Naive thymus-derived CD8-positive, alpha-beta T cell (primary cell): Measurements from ENCODE around the gene CD300LF. TPM values are rescaled to one million over a fixed set of nuclear protein-coding genes. Genes with fewer than 3 reads are reported as not detected.
A peak's percentile ranks its signal among the peaks of the same experiment; 100 is the strongest.

Source experiments
- ATAC-seq, 2 donors: fragments of 150-1000 bp; cut with Tn5 transposase in 1 of 2; sonication (Bioruptor Pico), chemical (Tn5 transposase) in 1 of 2; 1 replicate in 1 of 2; 2 replicates in 1 of 2; pipeline ENCODE4 v1.10.0; 2021; ENCODE audit warnings: mild to moderate bottlenecking in 2 of 2, moderate library complexity in 2 of 2
- POLR2A ChIA-PET: fragments of 350-600 bp; sonication (Branson Sonifier 250); formaldehyde crosslinking; loops from one replicate; lab custom pipeline; 2021; ENCODE audit warnings: antibody characterized with exemption; lab: Charles Lee
- DNase-seq, 10 donors: peaks; one replicate each; pipeline versions ENCODE4 v3.0.0 to v3.0.0-alpha.2; 2020 to 2022
- H3K27ac Mint-ChIP-seq, 10 donors: one replicate each; pipeline ENCODE4 v1.8.0; 2020 to 2022; ENCODE audit warnings: mild to moderate bottlenecking in 10 of 10, mixed read lengths in 10 of 10, moderate library complexity in 4 of 10, inconsistent platforms in 1 of 10
- H3K27me3 Mint-ChIP-seq, 5 donors: one replicate each; pipeline ENCODE4 v1.8.0; 2021 to 2022; ENCODE audit warnings: mixed read lengths in 5 of 5
- H3K36me3 Mint-ChIP-seq, 3 donors: one replicate each; pipeline ENCODE4 v1.8.0; 2020 to 2022; ENCODE audit warnings: mixed read lengths in 3 of 3, mild to moderate bottlenecking in 2 of 3, inconsistent platforms in 1 of 3
- H3K4me1 Mint-ChIP-seq, 4 donors: one replicate each; pipeline ENCODE4 v1.8.0; 2021 to 2022; ENCODE audit warnings: mixed read lengths in 4 of 4
- H3K4me3 Mint-ChIP-seq, 10 donors: one replicate each; pipeline ENCODE4 v1.8.0; 2020 to 2022; ENCODE audit warnings: mild to moderate bottlenecking in 10 of 10, mixed read lengths in 10 of 10, moderate library complexity in 6 of 10, inconsistent platforms in 1 of 10
- H3K9me3 Mint-ChIP-seq, 9 donors: one replicate each; pipeline ENCODE4 v1.8.0; 2020 to 2022; ENCODE audit warnings: mixed read lengths in 9 of 9, mild to moderate bottlenecking in 3 of 9, inconsistent platforms in 1 of 9, moderate library complexity in 1 of 9
- polyA plus RNA-seq, 3 donors: library from polyadenylated mRNA; unstranded; fragments of 300-500 nt; fragmentation: Illumina TruSeq; gene quantifications; one replicate each; pipeline ENCODE4 v1.2.3, GENCODE V29; 2021
- total RNA-seq, 8 experiments: library from RNA in 2 of 8; stranded (reverse) in 2 of 8; gene quantifications; one replicate each; pipeline ENCODE4 v1.2.3 and lab custom pipeline; 2021 to 2026

The CD300LF gene
- total and polyA plus RNA-seq, 5 experiments from 2014 or later, result 0.36 TPM; not detected in 4

DNA sequence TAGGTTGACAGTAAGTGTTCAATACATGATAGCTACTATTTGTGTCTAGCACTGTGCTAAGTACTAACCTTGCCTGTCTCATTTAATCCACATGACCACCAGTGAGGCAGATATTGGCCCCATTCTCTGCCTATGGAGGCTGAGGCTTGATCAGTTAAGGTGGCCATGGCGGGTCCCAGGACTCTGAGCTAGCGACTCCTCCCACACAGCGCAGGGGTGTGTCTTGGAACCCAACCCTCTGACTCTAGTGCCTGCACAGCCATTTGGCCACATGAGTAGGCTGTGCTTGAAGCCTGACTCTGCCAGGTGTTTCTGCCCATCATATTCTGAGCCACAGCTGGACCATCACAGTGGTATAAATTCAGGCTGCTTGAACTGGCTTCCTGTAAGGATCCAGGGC is 42.1 kb upstream of the CD300LF start:
- ATAC-seq (no peak), DNase-seq (no peak)

DNA sequence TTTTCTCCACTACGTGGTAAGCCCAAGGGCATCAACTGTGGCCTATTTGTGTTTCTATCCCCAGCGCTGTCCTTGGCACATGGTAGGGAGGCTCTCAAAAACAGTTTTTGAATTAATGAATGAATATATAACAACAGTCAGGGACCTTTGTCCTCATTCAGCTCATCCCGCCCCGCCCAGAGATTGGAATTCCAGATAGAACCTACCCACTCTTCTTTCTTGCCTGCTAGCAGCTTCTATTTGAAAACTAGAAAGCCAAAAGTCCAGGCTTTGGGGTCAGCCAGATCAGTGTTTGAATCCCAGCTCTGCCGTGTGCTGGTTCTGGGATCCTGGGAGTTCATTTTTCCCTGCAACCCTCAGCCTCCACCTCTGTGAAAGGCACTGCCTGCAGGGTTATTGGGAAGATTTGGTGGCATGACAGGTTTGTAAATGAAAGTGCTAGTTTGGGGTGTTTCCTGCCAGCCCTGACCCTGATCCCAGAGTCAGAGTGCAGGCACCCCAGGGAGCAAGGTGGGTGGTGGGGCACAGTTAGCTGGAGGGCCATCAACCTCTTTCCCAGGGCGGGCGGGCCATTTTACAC is 40.2 kb upstream of the CD300LF start:
- Mint-ChIP-seq H3K4me3 (peak overlapping the region; percentile 92 to 100 (median 98)), H3K4me1 (peaks cover 42 to 81% (median 74%) of the 10 kb centered on the region in 4 donors), H3K27ac (peak overlapping the region; percentile 71 to 97 (median 92)), H3K9me3 (no peaks in the 10 kb centered on the region), H3K36me3 (peaks cover 4 to 36% (median 8%) of the 10 kb centered on the region in 3 donors), H3K27me3 (no peaks in the 10 kb centered on the region)
- ATAC-seq (no peak), DNase-seq (no peak)
- POLR2A ChIA-PET, result interaction anchor here (0.6 to 13.2 kb wide), 4 partner anchors 8 to 528 kb away, joined by 3 to 200 read pairs (median 60); partner anchors contain the start of genes NAT9 and RAB37

More for the DNA sequence above, 42.1 kb upstream of the CD300LF start:
- Mint-ChIP-seq H3K27me3 (no peaks in the 10 kb centered on the region), H3K9me3 (no peaks in the 10 kb centered on the region), H3K4me3 (peak overlapping the region in 9 of 10 donors; percentile 28 to 99 (median 96)), H3K27ac (peak overlapping the region; percentile 52 to 97 (median 86)), H3K36me3 (peaks cover under 1 to 36% (median 5%) of the 10 kb centered on the region in 3 donors), H3K4me1 (peaks cover 53 to 96% (median 91%) of the 10 kb centered on the region in 4 donors)
- POLR2A ChIA-PET, result interaction anchor here (0.7 to 13.2 kb wide), 8 partner anchors 12 to 542 kb away, joined by 3 to 200 read pairs (median 4); partner anchors contain the start of genes NAT9 and RAB37

DNA sequence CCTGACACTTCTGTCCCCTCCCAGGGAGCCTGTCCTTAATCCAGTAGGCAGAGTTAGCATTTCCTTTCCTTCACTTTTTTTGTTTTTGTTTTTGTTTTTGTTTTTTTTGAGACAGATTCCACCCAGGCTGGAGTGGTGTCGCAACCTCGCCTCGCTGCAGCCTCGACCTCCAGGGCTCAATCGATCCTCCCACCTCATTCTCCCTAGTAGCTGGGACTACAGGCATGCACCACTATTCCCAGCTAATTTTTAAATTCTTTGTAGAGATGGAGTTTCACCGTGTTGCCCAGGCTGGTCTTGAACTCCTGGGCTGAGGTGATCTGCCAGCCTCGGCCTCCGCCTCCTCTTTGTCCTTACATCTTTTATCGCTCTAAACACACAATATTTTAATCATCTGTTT is 39.7 kb upstream of the CD300LF start:
- DNase-seq, result no peak
- Mint-ChIP-seq H3K4me1 (peaks cover 38 to 80% (median 73%) of the 10 kb centered on the region in 4 donors), H3K27ac (peak overlapping the region; percentile 71 to 97 (median 92)), H3K4me3 (peak overlapping the region; percentile 92 to 100 (median 98)), H3K36me3 (peaks cover 4 to 36% (median 8%) of the 10 kb centered on the region in 3 donors), H3K27me3 (no peaks in the 10 kb centered on the region), H3K9me3 (no peaks in the 10 kb centered on the region)
- no peak for ATAC-seq
- POLR2A ChIA-PET, result interaction anchor here (8.5 to 13.2 kb wide), 3 partner anchors 15 to 24 kb away, joined by 113 to 231 read pairs (median 200); partner anchors contain the start of genes NAT9 and RAB37

DNA sequence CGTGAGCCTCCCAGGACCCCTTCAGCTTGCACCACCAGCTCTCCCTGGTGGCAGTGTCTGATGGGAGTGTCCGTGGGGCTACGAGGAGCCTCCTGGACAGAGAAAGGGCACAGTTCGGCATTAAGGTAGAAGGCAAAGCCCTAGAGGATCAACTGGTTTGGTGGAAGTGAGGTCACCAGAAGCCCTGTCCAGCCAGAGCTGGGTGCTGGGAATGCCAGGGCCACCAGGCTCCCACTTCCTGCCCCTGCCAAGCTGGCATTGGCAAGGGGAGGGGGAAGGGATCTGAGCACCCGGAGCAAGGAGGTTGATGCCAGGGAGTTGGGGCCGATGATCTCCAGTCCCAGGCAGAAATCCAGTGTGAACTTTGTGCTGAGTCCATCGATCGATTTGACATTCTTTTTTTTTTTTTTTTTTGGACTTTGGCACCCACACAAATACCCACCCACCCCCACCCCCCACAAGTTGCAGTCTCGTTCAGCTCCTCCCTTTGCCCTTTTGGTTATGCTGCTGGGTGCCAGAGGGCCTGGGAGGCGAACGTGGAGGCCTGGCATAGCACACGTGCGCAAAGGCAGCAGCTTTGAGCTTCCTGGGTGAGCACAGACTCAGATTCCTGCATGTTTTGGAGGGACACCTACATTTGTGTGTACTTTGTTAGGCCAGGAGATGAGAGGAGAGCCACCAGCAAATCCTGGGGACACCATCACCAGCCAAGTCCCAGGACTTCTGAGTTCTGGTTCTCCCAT is 37.8 kb upstream of the CD300LF start:
- Mint-ChIP-seq H3K27me3 (no peaks in the 10 kb centered on the region), H3K9me3 (no peaks in the 10 kb centered on the region), H3K4me1 (peaks cover 39 to 82% (median 75%) of the 10 kb centered on the region in 4 donors), H3K36me3 (peaks cover 4 to 36% (median 8%) of the 10 kb centered on the region in 3 donors), H3K27ac (peak overlapping the region; percentile 87 to 97 (median 94)), H3K4me3 (peak overlapping the region; percentile 92 to 100 (median 98))
- DNase-seq (no peak), ATAC-seq (no peak)
- POLR2A ChIA-PET, result interaction anchor here (1.0 to 13.2 kb wide), 9 partner anchors 9 to 117 kb away, joined by 3 to 231 read pairs (median 23); partner anchors contain the start of genes NAT9 and RAB37

DNA sequence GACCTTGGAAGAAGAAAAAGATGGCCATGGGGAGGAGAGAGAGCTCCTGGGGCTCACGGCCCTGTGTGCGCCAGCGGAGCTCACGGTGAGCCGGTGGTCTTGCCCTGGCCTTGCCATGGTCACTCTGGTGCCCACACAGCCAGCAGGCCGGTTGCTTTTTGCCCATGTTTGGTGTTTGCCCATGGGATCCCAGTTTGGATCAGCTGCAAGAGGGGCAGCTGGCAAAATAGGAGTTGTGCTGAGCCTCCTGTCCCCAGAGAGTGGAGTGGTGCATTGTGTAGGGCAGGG is 37.3 kb upstream of the CD300LF start:
- Mint-ChIP-seq H3K27me3 (no peaks in the 10 kb centered on the region), H3K9me3 (no peaks in the 10 kb centered on the region), H3K4me3 (peak overlapping the region; percentile 92 to 100 (median 98)), H3K36me3 (peaks cover 4 to 31% (median 8%) of the 10 kb centered on the region in 3 donors), H3K4me1 (peaks cover 35 to 78% (median 70%) of the 10 kb centered on the region in 4 donors), H3K27ac (peak overlapping the region; percentile 87 to 97 (median 94))
- DNase-seq (no peak), ATAC-seq (no peak)
- POLR2A ChIA-PET, result interaction anchor here (1.0 to 13.2 kb wide), 11 partner anchors 8 to 123 kb away, joined by 3 to 231 read pairs (median 14); partner anchors contain the start of genes FDXR, NAT9 and RAB37

DNA sequence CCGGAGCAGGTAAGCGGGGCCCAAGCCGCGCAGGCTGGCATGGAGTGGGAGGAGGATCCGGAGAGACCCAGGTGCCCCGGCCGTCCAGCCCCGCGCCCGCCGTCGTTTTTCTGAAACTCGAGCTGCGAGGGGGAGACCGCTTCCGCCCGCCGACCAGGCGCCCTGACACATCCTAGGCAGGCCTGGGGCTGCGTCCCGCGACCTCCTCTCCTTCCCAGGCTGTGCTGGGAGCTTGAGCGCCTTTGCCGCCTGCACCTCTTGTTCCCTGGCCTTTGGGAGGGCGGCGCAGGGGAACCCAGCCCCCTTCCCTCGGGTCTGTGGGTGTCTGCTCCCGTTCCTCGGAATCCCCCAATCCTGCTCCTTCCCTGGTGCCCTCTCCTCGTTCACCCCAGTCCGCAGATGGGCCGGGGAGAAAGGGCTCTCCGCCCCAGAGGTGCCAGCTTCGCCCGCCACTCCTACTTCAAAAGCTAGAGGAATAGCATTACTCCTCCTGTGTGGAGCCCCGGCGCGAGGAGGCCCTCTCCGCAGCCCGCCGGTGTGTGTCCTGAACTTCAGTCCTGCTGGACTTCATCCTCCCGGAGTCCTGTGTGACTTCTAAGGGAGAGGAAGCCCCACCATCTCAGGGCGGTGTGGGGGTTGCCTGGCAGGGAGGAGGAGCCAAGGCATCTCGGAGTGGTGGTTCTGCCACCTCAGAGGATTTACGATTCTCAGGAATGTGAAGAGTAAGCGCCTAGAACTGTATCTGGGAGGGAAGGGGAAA is 36.7 kb upstream of the CD300LF start:
- Mint-ChIP-seq H3K4me1 (peaks cover 35 to 78% (median 70%) of the 10 kb centered on the region in 4 donors), H3K9me3 (no peaks in the 10 kb centered on the region), H3K36me3 (peaks cover 4 to 26% (median 8%) of the 10 kb centered on the region in 3 donors), H3K27ac (peak overlapping the region; percentile 87 to 97 (median 94)), H3K4me3 (peak overlapping the region; percentile 92 to 100 (median 98)), H3K27me3 (no peaks in the 10 kb centered on the region)
- ATAC-seq, result peak; percentile 4 to 16
- POLR2A ChIA-PET, result interaction anchor here (0.8 to 13.2 kb wide), 12 partner anchors 8 to 124 kb away, joined by 3 to 231 read pairs (median 10); partner anchors contain the start of genes FDXR, NAT9 and RAB37
- DNase-seq, result peak in 6 of 10 donors; percentile 19 to 54 (median 38)

DNA sequence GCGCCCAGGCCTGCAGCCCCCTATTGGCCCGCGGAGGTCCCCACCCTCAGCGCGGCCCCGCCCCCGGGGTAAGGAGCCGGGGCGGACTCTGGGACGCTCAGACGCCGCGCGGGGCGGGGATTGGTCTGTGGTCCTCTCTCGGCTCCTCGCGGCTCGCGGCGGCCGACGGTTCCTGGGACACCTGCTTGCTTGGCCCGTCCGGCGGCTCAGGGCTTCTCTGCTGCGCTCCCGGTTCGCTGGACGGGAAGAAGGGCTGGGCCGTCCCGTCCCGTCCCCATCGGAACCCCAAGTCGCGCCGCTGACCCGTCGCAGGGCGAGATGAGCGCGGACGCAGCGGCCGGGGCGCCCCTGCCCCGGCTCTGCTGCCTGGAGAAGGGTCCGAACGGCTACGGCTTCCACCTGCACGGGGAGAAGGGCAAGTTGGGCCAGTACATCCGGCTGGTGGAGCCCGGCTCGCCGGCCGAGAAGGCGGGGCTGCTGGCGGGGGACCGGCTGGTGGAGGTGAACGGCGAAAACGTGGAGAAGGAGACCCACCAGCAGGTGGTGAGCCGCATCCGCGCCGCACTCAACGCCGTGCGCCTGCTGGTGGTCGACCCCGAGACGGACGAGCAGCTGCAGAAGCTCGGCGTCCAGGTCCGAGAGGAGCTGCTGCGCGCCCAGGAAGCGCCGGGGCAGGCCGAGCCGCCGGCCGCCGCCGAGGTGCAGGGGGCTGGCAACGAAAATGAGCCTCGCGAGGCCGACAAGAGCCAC is 36.0 kb upstream of the CD300LF start, which contains the start of gene NHERF1:
TSS of gene NHERF1 (plus strand) at position 100 of the 750 bp plus-strand sequence. CDS start at position 319, 219 bp downstream.
- Mint-ChIP-seq H3K4me1 (peaks cover 42 to 78% (median 71%) of the 10 kb centered on the region in 4 donors), H3K4me3 (peak within 1 kb of the TSS; percentile 92 to 100 (median 98)), H3K27ac (peak within 1 kb of the TSS; percentile 87 to 97 (median 94)), H3K27me3 (no peaks in the 10 kb centered on the region), H3K9me3 (no peaks in the 10 kb centered on the region), H3K36me3 (peaks cover 4 to 20% (median 8%) of the 10 kb centered on the region in 3 donors)
- POLR2A ChIA-PET, result interaction anchor here (0.8 to 13.2 kb wide), 11 partner anchors 7 to 124 kb away, joined by 3 to 231 read pairs (median 14); partner anchors contain the start of genes FDXR, NAT9 and RAB37
- DNase-seq (peak; percentile 87 to 94 (median 92)), ATAC-seq (peak; percentile 82 to 84)

DNA sequence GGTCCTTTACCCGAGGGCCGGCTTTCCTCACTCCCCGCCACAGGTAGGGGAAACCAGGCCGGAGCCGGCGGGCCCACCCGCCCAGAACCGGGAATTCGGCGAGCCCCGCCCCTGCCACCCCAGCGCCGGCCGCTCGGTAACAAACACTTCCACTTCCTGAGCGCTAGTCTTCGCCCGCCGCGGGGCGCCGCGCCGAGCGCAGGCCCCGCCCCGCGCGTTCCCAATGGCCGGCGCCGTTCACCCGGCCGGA is 35.5 kb upstream of the CD300LF start:
- Mint-ChIP-seq H3K36me3 (peaks cover 4 to 15% (median 9%) of the 10 kb centered on the region in 3 donors), H3K9me3 (no peaks in the 10 kb centered on the region), H3K4me1 (peaks cover 43 to 78% (median 71%) of the 10 kb centered on the region in 4 donors), H3K4me3 (peak overlapping the region; percentile 69 to 99 (median 77)), H3K27me3 (no peaks in the 10 kb centered on the region), H3K27ac (peak overlapping the region in 5 of 10 donors; percentile 58 to 94 (median 82))
- ATAC-seq (no peak), DNase-seq (no peak)
- POLR2A ChIA-PET, result interaction anchor here (0.7 to 13.2 kb wide), 6 partner anchors 11 to 329 kb away, joined by 4 to 231 read pairs (median 83); partner anchors contain the start of genes FDXR, NAT9 and RAB37

DNA sequence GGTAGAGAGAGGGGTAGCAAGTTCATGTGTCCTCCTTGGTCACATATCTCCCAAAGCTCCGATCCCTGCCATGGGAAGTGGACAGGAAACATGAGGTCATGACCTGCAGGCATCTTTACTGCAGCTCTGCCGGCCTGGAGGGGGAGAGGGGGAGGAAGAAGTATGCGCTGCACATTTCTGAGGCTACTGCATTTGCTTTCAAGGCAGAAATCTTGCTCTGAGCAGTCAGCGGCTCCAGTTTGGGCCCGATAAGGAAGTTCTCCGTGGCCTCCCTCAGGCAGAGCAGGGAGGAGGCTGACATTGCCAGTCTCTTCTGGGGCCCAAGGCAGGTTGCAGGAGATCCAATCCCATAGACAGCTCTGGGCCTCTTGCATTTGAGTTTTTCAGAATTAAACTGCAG is 34.2 kb upstream of the CD300LF start:
- DNase-seq (no peak), ATAC-seq (no peak)
- Mint-ChIP-seq H3K4me1 (peaks cover 41 to 78% (median 71%) of the 10 kb centered on the region in 4 donors), H3K4me3 (peak overlapping the region; percentile 69 to 99 (median 77)), H3K27ac (peak overlapping the region in 9 of 10 donors; percentile 52 to 94 (median 82)), H3K36me3 (peaks cover 4 to 5% (median 4%) of the 10 kb centered on the region in 3 donors), H3K27me3 (no peaks in the 10 kb centered on the region), H3K9me3 (no peaks in the 10 kb centered on the region)
- POLR2A ChIA-PET, result interaction anchor here (0.6 to 13.2 kb wide), 7 partner anchors 9 to 115 kb away, joined by 3 to 231 read pairs (median 9); partner anchors contain the start of genes NAT9 and RAB37

DNA sequence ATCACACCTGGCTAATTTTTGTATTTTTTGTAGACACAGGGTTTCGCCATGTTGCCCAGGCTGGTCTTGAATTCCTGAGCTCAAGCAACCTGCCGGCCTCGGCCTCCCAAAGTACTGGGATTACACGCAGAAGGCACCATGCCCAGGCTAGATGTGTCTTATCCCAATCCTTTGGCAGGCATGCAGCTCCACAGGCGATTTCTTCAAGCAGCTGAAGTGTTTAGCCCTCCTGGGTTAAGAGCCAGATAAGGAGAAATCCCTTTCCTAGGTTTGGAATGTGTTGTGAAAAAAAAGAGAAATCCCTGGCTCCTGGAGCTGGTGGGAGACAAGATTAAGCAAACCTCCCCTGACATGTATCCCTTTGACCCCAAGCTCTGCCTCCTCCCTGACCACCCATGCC is 33.7 kb upstream of the CD300LF start:
- Mint-ChIP-seq H3K4me3 (peak overlapping the region in 8 of 10 donors; percentile 69 to 97 (median 77)), H3K4me1 (peaks cover 42 to 78% (median 71%) of the 10 kb centered on the region in 4 donors), H3K27me3 (no peaks in the 10 kb centered on the region), H3K36me3 (peaks cover 4 to 5% (median 4%) of the 10 kb centered on the region in 3 donors), H3K27ac (peak overlapping the region in 9 of 10 donors; percentile 52 to 94 (median 82)), H3K9me3 (no peaks in the 10 kb centered on the region)
- POLR2A ChIA-PET, result interaction anchor here (0.8 to 13.2 kb wide), 8 partner anchors 8 to 126 kb away, joined by 4 to 231 read pairs (median 5); partner anchors contain the start of genes FDXR, NAT9 and RAB37
- ATAC-seq, result no peak
- no peak for DNase-seq
